H9 (cell line): ENCODE results near the gene FBXL7. TPM values are rescaled to one million over a fixed set of nuclear protein-coding genes. Genes with fewer than 3 reads are reported as not detected.

ENCODE experiments used
- DNase-seq: peaks from one replicate; pipeline ENCODE4 v3.0.0-alpha.2; 2017
- H2AFZ ChIP-seq: one replicate; pipeline ENCODE4 v1.6.1; 2013; ENCODE audit warnings: mild to moderate bottlenecking, low read length, control low read depth, moderate library complexity
- H2AK5ac ChIP-seq: 2 replicates; pipeline ENCODE4 v1.6.1; 2013; ENCODE audit warnings: low read length, control low read depth, mixed read lengths; ENCODE audit not compliant: insufficient read length
- H2BK120ac ChIP-seq: one replicate; pipeline ENCODE4 v1.6.1; 2013; ENCODE audit warnings: low read depth, mild to moderate bottlenecking, low read length, control low read depth, inconsistent platforms; ENCODE audit not compliant: poor library complexity, severe bottlenecking
- H2BK12ac ChIP-seq: 2 replicates; pipeline ENCODE4 v1.6.1; 2013; ENCODE audit warnings: low read length, control low read depth, mixed read lengths, low read depth; ENCODE audit not compliant: insufficient read length
- H2BK15ac ChIP-seq: 2 replicates; pipeline ENCODE4 v1.6.1; 2013; ENCODE audit warnings: low read depth, low read length, control low read depth
- H2BK20ac ChIP-seq: one replicate; pipeline ENCODE4 v1.6.1; 2013; ENCODE audit warnings: low read depth, mild to moderate bottlenecking, low read length, control low read depth, inconsistent platforms; ENCODE audit not compliant: poor library complexity, severe bottlenecking
- H2BK5ac ChIP-seq: 2 replicates; pipeline ENCODE4 v1.6.1; 2013; ENCODE audit warnings: low read length, control low read depth, mixed read lengths; ENCODE audit not compliant: insufficient read length
- H3K14ac ChIP-seq: 2 replicates; pipeline ENCODE4 v1.6.1; 2013; ENCODE audit warnings: low read length, control low read depth; ENCODE audit not compliant: insufficient read depth
- H3K18ac ChIP-seq: 2 replicates; pipeline ENCODE4 v1.6.1; 2013; ENCODE audit warnings: low read depth, mild to moderate bottlenecking, mixed read lengths, low read length, control low read depth; ENCODE audit not compliant: insufficient read length
- H3K23ac ChIP-seq: 2 replicates; pipeline ENCODE4 v1.6.1; 2013; ENCODE audit warnings: low read length, control low read depth, mixed read lengths, low read depth; ENCODE audit not compliant: insufficient read length
- H3K23me2 ChIP-seq: 2 replicates; pipeline ENCODE4 v1.6.1; 2013; ENCODE audit warnings: low read depth, mild to moderate bottlenecking, mixed read lengths, low read length, control low read depth; ENCODE audit not compliant: insufficient read length, poor library complexity, severe bottlenecking
- H3K27ac ChIP-seq: 2 replicates; pipeline ENCODE4 v1.5.1; 2013; ENCODE audit warnings: low read length, control low read depth, mixed read lengths, low read depth; ENCODE audit not compliant: insufficient read length
- H3K27me3 ChIP-seq: 2 replicates; pipeline ENCODE4 v1.6.1; 2013; ENCODE audit warnings: low read length, control low read depth, inconsistent platforms; ENCODE audit not compliant: insufficient read depth
- H3K4ac ChIP-seq: 2 replicates; pipeline ENCODE4 v1.6.1; 2013; ENCODE audit warnings: low read depth, mild to moderate bottlenecking, control low read depth, inconsistent platforms, low read length, moderate library complexity
- H3K4me1 ChIP-seq: 2 replicates; pipeline ENCODE4 v1.6.1; 2013; ENCODE audit warnings: low read length, control low read depth, inconsistent platforms; ENCODE audit not compliant: insufficient read depth
- H3K4me2 ChIP-seq: 2 replicates; pipeline ENCODE4 v1.6.1; 2013; ENCODE audit warnings: low read length, control low read depth, mixed read lengths; ENCODE audit not compliant: insufficient read length, insufficient read depth
- H3K56ac ChIP-seq: 2 replicates; pipeline ENCODE4 v1.6.1; 2013; ENCODE audit warnings: low read depth, mild to moderate bottlenecking, mixed read lengths, low read length, control low read depth; ENCODE audit not compliant: insufficient read length
- H3K79me1 ChIP-seq: 2 replicates; pipeline ENCODE4 v1.6.1; 2013; ENCODE audit warnings: low read depth, mild to moderate bottlenecking, moderate library complexity, low read length, control low read depth, inconsistent platforms; ENCODE audit not compliant: insufficient read depth, poor library complexity, severe bottlenecking
- H3K79me2 ChIP-seq: 2 replicates; pipeline ENCODE4 v1.6.1; 2013; ENCODE audit warnings: low read length, control low read depth, inconsistent platforms; ENCODE audit not compliant: insufficient read depth
- H3K9ac ChIP-seq: 2 replicates; pipeline ENCODE4 v1.6.1; 2013; ENCODE audit warnings: low read length, control low read depth, mixed read lengths; ENCODE audit not compliant: insufficient read length; ENCODE audit errors: extremely low read depth
- H3K9me3 ChIP-seq: one replicate; pipeline ENCODE4 v1.6.1; 2013; ENCODE audit warnings: low read depth, low read length, inconsistent platforms; ENCODE audit not compliant: control insufficient read depth
- H3T11ph ChIP-seq: one replicate; pipeline ENCODE4 v1.6.1; 2013; ENCODE audit warnings: mild to moderate bottlenecking, low read length, control low read depth, inconsistent platforms
- H4K20me1 ChIP-seq: one replicate; pipeline ENCODE4 v1.6.1; 2013; ENCODE audit not compliant: control insufficient read depth, insufficient read length, insufficient read depth
- H4K5ac ChIP-seq: 2 replicates; pipeline ENCODE4 v1.6.1; 2013; ENCODE audit warnings: low read depth, mild to moderate bottlenecking, mixed read lengths, low read length, control low read depth; ENCODE audit not compliant: insufficient read length
- H4K8ac ChIP-seq: replicated peaks from 2 replicates; pipeline ENCODE4 v1.6.1; 2013; ENCODE audit warnings: low read length, control low read depth, mixed read lengths, low read depth; ENCODE audit not compliant: insufficient read length
- H4K91ac ChIP-seq: 2 replicates; pipeline ENCODE4 v1.6.1; 2013; ENCODE audit warnings: low read depth, mild to moderate bottlenecking, moderate library complexity, mixed read lengths, low read length, control low read depth; ENCODE audit not compliant: insufficient read length
- H3K27ac Mint-ChIP-seq, 3 experiments: 2 replicates in 2 of 3; 3 replicates in 1 of 3; pipeline ENCODE4 v1.8.0; 2020 to 2021; ENCODE audit warnings: mixed read lengths in 3 of 3, mild to moderate bottlenecking in 1 of 3, moderate library complexity in 1 of 3
- H3K27me3 Mint-ChIP-seq: 2 replicates; pipeline ENCODE4 v1.8.0; 2021; ENCODE audit warnings: low read depth, mild to moderate bottlenecking, moderate library complexity, mixed read lengths
- H3K36me3 Mint-ChIP-seq, 3 experiments: 2 replicates in 2 of 3; 3 replicates in 1 of 3; pipeline ENCODE4 v1.8.0; 2020 to 2021; ENCODE audit warnings: low read depth in 3 of 3, mixed read lengths in 3 of 3; ENCODE audit not compliant: insufficient read depth in 1 of 3
- H3K4me1 Mint-ChIP-seq, 2 experiments: 2 replicates each; pipeline ENCODE4 v1.8.0; 2020; ENCODE audit warnings: mixed read lengths in 2 of 2
- H3K4me3 Mint-ChIP-seq, 2 experiments: 2 replicates in 1 of 2; 3 replicates in 1 of 2; pipeline ENCODE4 v1.8.0; 2020 to 2021; ENCODE audit warnings: mild to moderate bottlenecking in 2 of 2, mixed read lengths in 2 of 2, moderate library complexity in 1 of 2
- H3K9me3 Mint-ChIP-seq, 2 experiments: 2 replicates in 1 of 2; 3 replicates in 1 of 2; pipeline ENCODE4 v1.8.0; 2020; ENCODE audit warnings: mild to moderate bottlenecking in 2 of 2, mixed read lengths in 2 of 2, moderate library complexity in 1 of 2
- CTCF ChIP-seq: fragments of 200-600 bp; sonication (generic); conservative IDR thresholded peaks from 3 replicates; pipeline ENCODE4 v1.8.0; 2021; ENCODE audit warnings: antibody characterized with exemption, mild to moderate bottlenecking
- WGBS: extraction: QIAGEN DNeasy Blood & Tissue Kit; methylation state at CpG from one replicate; pipeline ENCODE4 v1.1.7; 2013; ENCODE audit warnings: missing lambda C conversion rate, low lambda C conversion rate, mixed read lengths; ENCODE audit not compliant: insufficient read length; ENCODE audit errors: extremely low coverage; 5-methylcytosine and 5-hydroxymethylcytosine counted together
- total RNA-seq: library from RNA; stranded (reverse); gene quantifications from 2 replicates; pipeline ENCODE4 v1.2.1, GENCODE V29; 2021

The FBXL7 gene
- total RNA-seq, 1 experiment from 2014 or later: 14.6 TPM

- H3K27ac Mint-ChIP-seq: no peak overlapping the region
- DNase-seq: no peak
- no CpG with 5 or more reads among the region's 2 CpGs for WGBS
These were observed 335.5 kb downstream of the FBXL7 start for GRCh38 chr5:15835514-15835913.

More at GRCh38 chr5:15835514-15835913, 335.5 kb downstream of the FBXL7 start:
- Mint-ChIP-seq H3K4me3 (no peak overlapping the region), H3K4me1 (peaks cover 16 to 26% of the 10 kb centered on the region in 2 experiments), H3K9me3 (peaks cover 0 to 8% of the 10 kb centered on the region in 2 experiments; a peak in 4 of 5 replicates), H3K27me3 (no peaks in the 10 kb centered on the region), H3K36me3 (peaks cover 0 to 11% (median 2%) of the 10 kb centered on the region in 3 experiments; a peak in 5 of 7 replicates)
- no peak overlapping the region for H3T11ph ChIP-seq
- no peak overlapping the region for H3K9ac ChIP-seq
- H3K9me3 ChIP-seq: no peaks in the 10 kb centered on the region
- H2BK120ac ChIP-seq: no peak overlapping the region
- no peak overlapping the region for H3K56ac ChIP-seq
- H3K14ac ChIP-seq: no peak overlapping the region
- H3K79me2 ChIP-seq: no peaks in the 10 kb centered on the region
- H4K5ac ChIP-seq: no peak overlapping the region
- H2AFZ ChIP-seq: no peak overlapping the region
- no peaks in the 10 kb centered on the region for H3K27me3 ChIP-seq
- no peak overlapping the region for H4K91ac ChIP-seq
- no peak overlapping the region for H2BK20ac ChIP-seq
- no peak overlapping the region for H2AK5ac ChIP-seq
- no peaks in the 10 kb centered on the region for H3K79me1 ChIP-seq
- H3K27ac ChIP-seq: no peak overlapping the region
- H2BK15ac ChIP-seq: no peak overlapping the region
- H3K23me2 ChIP-seq: no peaks in the 10 kb centered on the region
- no peak overlapping the region for H4K8ac ChIP-seq
- no peak for TF ChIP-seq CTCF
- no peak overlapping the region for H3K4me2 ChIP-seq
- H2BK12ac ChIP-seq: no peak overlapping the region
- H3K23ac ChIP-seq: no peak overlapping the region
- no peaks in the 10 kb centered on the region for H4K20me1 ChIP-seq
- H3K18ac ChIP-seq: no peak overlapping the region
- H3K4me1 ChIP-seq: no peaks in the 10 kb centered on the region; the same call in 1 of the 2 replicates
- no peak overlapping the region for H2BK5ac ChIP-seq
- no peak overlapping the region for H3K4ac ChIP-seq
